K562 (cell line): ENCODE measurements around the gene MED13L. TPM values are rescaled to one million over a fixed set of nuclear protein-coding genes. Genes with fewer than 3 reads are reported as not detected.
A peak's percentile ranks its signal among the peaks of the same experiment; 100 is the strongest.

Experiments used
- ATF3 ChIP-seq, 2 experiments: fragments of 450-650 bp in 1 of 2; sonication (generic) in 1 of 2; formaldehyde crosslinking in 1 of 2; IDR thresholded peaks in 1 of 2; conservative IDR thresholded peaks in 1 of 2; 2 replicates each; pipeline versions ENCODE4 v1.6.1 to v1.8.1; 2016 to 2023; ENCODE audit warnings: mild to moderate bottlenecking in 2 of 2, moderate library complexity in 2 of 2, inconsistent platforms in 1 of 2, missing genetic modification reagents in 1 of 2
- BRF1 ChIP-seq: IDR thresholded peaks from 3 replicates; pipeline ENCODE4 v1.6.1; 2011; ENCODE audit warnings: borderline replicate concordance, mild to moderate bottlenecking; ENCODE audit not compliant: insufficient read length; ENCODE audit errors: extremely low read depth
- CHD1 ChIP-seq: fragments of 200-600 bp; sonication (generic); IDR thresholded peaks from one replicate; pipeline ENCODE4 v1.6.1; 2012; ENCODE audit warnings: mild to moderate bottlenecking, moderate library complexity, low read length, inconsistent platforms
- CREB5 ChIP-seq: fragments of 250-450 bp; sonication (Bioruptor Pico); IDR thresholded peaks from 2 replicates; pipeline ENCODE4 v1.5.0; 2020; ENCODE audit warnings: mild to moderate bottlenecking
- E2F6 ChIP-seq, 2 experiments: IDR thresholded peaks; 2 replicates each; pipeline ENCODE4 v1.6.1; 2011; ENCODE audit warnings: borderline replicate concordance in 1 of 2, control low read depth in 1 of 2, low read depth in 1 of 2, low read length in 1 of 2, mild to moderate bottlenecking in 1 of 2, mixed read lengths in 1 of 2, moderate library complexity in 1 of 2; ENCODE audit not compliant: insufficient read depth in 1 of 2, insufficient read length in 1 of 2, poor library complexity in 1 of 2, severe bottlenecking in 1 of 2; ENCODE audit errors: extremely low read depth in 1 of 2
- ESRRA ChIP-seq: fragments of 450-650 bp; IDR thresholded peaks from 2 replicates; pipeline ENCODE4 v1.6.1; 2014; ENCODE audit warnings: low read depth, mild to moderate bottlenecking, moderate library complexity, borderline replicate concordance
- KHSRP ChIP-seq: fragments of 450-650 bp; IDR thresholded peaks from 2 replicates; pipeline ENCODE4 v1.6.1; 2017
- NFE2L1 ChIP-seq: fragments of 450-650 bp; IDR thresholded peaks from 2 replicates; pipeline ENCODE4 v1.6.1; 2016; ENCODE audit warnings: missing genetic modification characterization, low read depth, mild to moderate bottlenecking, missing compliant biosample characterization, moderate library complexity, borderline replicate concordance
- PHF21A ChIP-seq: fragments of 450-650 bp; IDR thresholded peaks from 2 replicates; pipeline ENCODE4 v1.6.1; 2017; ENCODE audit warnings: low read depth, borderline replicate concordance
- PKNOX1 ChIP-seq: fragments of 450-650 bp; IDR thresholded peaks from 2 replicates; pipeline ENCODE4 v1.6.1; 2016
- RAD51 ChIP-seq: fragments of 450-650 bp; IDR thresholded peaks from 2 replicates; pipeline ENCODE4 v1.7.1; 2016; ENCODE audit warnings: low read depth, mild to moderate bottlenecking, borderline replicate concordance
- RHOXF2B ChIP-seq: fragments of 250-450 bp; sonication (Bioruptor Pico); conservative IDR thresholded peaks from 2 replicates; pipeline ENCODE4 v1.5.1; 2021
- SETDB1 ChIP-seq: IDR thresholded peaks from one replicate; pipeline ENCODE4 v1.6.1; 2012; ENCODE audit warnings: low read length, control low read depth, inconsistent platforms
- SREBF1 ChIP-seq: fragments of 150-350 bp; IDR thresholded peaks from 2 replicates; pipeline ENCODE4 v1.6.1; 2014; ENCODE audit warnings: antibody characterized with exemption, low read depth, low read length, borderline replicate concordance
- ZBTB2 ChIP-seq: fragments of 450-650 bp; IDR thresholded peaks from 2 replicates; pipeline ENCODE4 v1.6.1; 2016; ENCODE audit warnings: antibody characterized with exemption
- ZEB2 ChIP-seq: fragments of 450-650 bp; IDR thresholded peaks from 2 replicates; pipeline ENCODE4 v1.6.1; 2016
- ZNF165 ChIP-seq: fragments of 250-450 bp; sonication (Bioruptor Pico); IDR thresholded peaks from 2 replicates; pipeline ENCODE4 v1.4.0; 2020; ENCODE audit warnings: borderline replicate concordance
- ZNF316 ChIP-seq: fragments of 450-650 bp; IDR thresholded peaks from 2 replicates; pipeline ENCODE4 v1.6.1; 2016
- ZNF408 ChIP-seq: fragments of 250-450 bp; sonication (Bioruptor Pico); IDR thresholded peaks from 2 replicates; pipeline ENCODE4 v1.4.0; 2020; ENCODE audit warnings: low read depth, mild to moderate bottlenecking, moderate library complexity
- ZNF589 ChIP-seq: fragments of 200-800 bp; sonication (Bioruptor generic); IDR thresholded peaks from 2 replicates; pipeline ENCODE4 v1.6.1; 2016; ENCODE audit warnings: low read depth, missing genetic modification characterization, missing compliant biosample characterization
- polyA plus RNA-seq, 8 experiments: library from polyadenylated mRNA; depleted of rRNA in 4 of 8; stranded (reverse) in 5 of 8; unstranded in 3 of 8; fragments of >200 nt; fragmentation: Nextera tagmentation in 2 of 8; fragmentation: Illumina TruSeq in 1 of 8; extraction: Ambion mirVana in 2 of 8; extraction: Trizol in 1 of 8; gene quantifications; 2 replicates each; pipeline versions ENCODE4 v1.2.1 to v1.2.3, GENCODE V29; 2011 to 2014; ENCODE audit warnings: inconsistent platforms in 1 of 8, missing spikeins in 1 of 8
- total RNA-seq, 7 experiments: library from RNA; depleted of rRNA in 6 of 7; stranded (reverse); fragments of >200 nt in 6 of 7; fragmentation: Illumina TruSeq in 2 of 7; extraction: Trizol in 2 of 7; gene quantifications; 2 replicates each; pipeline versions ENCODE4 v1.2.1 to v1.2.3, GENCODE V29; 2011 to 2021; ENCODE audit warnings: low replicate concordance in 1 of 7
- TF ChIP-seq, protein P1 (sequence below): sonication (generic); formaldehyde crosslinking; IDR thresholded peaks from 2 replicates; pipeline ENCODE4 v1.8.1; 2023; ENCODE audit warnings: mild to moderate bottlenecking, missing genetic modification reagents

Gene MED13L
- total and polyA plus RNA-seq, 9 of the 15 experiments (the other 6 are each of a cell fraction or from before 2014, with no cell fraction given), result 13.4 to 90.3 (median 36.9) TPM

DNA sequence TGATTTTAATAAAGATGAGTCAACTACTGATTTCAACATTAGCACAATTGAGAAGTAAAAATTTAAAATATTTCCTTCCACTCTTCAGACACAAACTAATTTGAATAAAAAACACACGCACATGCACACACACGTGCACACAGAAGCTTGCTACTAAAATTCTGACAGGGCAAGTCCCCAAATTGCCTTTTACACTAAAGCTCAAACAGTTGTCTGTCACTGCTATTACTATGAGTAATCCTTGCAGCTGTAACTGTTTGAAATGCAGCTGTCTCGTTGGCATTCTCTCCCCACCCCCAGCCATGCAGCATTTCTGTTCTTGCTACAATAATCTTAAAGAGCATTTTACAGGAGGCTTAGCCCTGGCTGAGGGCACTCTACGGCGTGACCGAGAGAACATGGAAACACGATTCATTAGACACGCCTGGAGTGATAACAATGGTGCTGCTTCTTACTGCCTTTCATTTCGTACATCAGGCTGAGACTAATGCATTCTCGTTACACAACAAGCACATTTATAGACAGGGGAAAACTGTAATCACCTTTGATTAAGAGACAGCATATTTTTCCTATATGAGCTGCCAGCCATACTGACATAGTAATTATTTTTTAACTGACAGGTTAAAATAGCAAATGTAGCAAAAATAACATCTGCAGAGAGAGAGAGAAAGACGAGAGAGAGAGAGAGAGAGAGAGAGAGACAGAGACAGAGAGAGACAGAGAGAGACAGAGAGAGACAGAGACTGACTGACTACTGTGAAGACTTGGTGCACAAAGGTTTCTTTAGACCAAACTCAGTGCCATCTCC, 153.8 kb downstream of the MED13L start (continued):
- TF ChIP-seq ZNF316 (peak; percentile 79), RHOXF2B (no peak), CREB5 (no peak), CHD1 (no peak), ZNF165 (CRISPR knock-in tag) (no peak), ZNF589 (CRISPR knock-in tag) (no peak), PHF21A (no peak), RAD51 (no peak), ZNF408 (CRISPR knock-in tag) (no peak), NFE2L1 (no peak), ESRRA (no peak), PKNOX1 (peak; percentile 59), ZBTB2 (no peak), SREBF1 (no peak), KHSRP (no peak), BRF1 (no peak), E2F6 (IDR thresholded peaks at IDR 0.05; ENCODE audit: borderline replicate concordance in 1 of 2, extremely low read depth in 1 of 2, insufficient read depth in 1 of 2, insufficient read length in 1 of 2, low read depth in 1 of 2, low read length in 1 of 2, poor library complexity in 1 of 2, severe bottlenecking in 1 of 2) (no peak), ATF3 (IDR thresholded peaks at IDR 0.05) (peak; percentile 78), ATF3 (CRISPR knock-in tag; conservative IDR thresholded peaks at IDR 0.05) (no peak), ZEB2 (no peak), SETDB1 (no peak)
- TF ChIP-seq, protein P1, sequence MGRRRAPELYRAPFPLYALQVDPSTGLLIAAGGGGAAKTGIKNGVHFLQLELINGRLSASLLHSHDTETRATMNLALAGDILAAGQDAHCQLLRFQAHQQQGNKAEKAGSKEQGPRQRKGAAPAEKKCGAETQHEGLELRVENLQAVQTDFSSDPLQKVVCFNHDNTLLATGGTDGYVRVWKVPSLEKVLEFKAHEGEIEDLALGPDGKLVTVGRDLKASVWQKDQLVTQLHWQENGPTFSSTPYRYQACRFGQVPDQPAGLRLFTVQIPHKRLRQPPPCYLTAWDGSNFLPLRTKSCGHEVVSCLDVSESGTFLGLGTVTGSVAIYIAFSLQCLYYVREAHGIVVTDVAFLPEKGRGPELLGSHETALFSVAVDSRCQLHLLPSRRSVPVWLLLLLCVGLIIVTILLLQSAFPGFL (CRISPR knock-in tag), result no peak
